Lower lobe of right lung (tissue), 2 donors: ENCODE results near the gene PIK3C3. TPM values are rescaled to one million over a fixed set of nuclear protein-coding genes. Genes with fewer than 3 reads are reported as not detected.

Source experiments
- ATAC-seq, 2 donors: fragments of 200-7000 bp; cut with Tn5 transposase; one replicate each; pipeline ENCODE4 v1.9.1; 2020 to 2022; ENCODE audit warnings: mild to moderate bottlenecking in 2 of 2, moderate library complexity in 2 of 2
- DNase-seq: peaks from one replicate; pipeline ENCODE4 v3.0.0-alpha.2; 2020
- H3K27ac ChIP-seq: fragments of 200-600 bp; one replicate; pipeline ENCODE4 v1.8.0; 2022
- H3K27me3 ChIP-seq: fragments of 200-600 bp; one replicate; pipeline ENCODE4 v1.8.0; 2022; ENCODE audit warnings: low read depth
- H3K36me3 ChIP-seq: fragments of 200-600 bp; one replicate; pipeline ENCODE4 v1.8.0; 2022; ENCODE audit warnings: mild to moderate bottlenecking
- H3K4me1 ChIP-seq: fragments of 200-600 bp; one replicate; pipeline ENCODE4 v1.8.0; 2022
- H3K4me3 ChIP-seq: fragments of 200-600 bp; one replicate; pipeline ENCODE4 v1.8.0; 2022; ENCODE audit warnings: mild to moderate bottlenecking
- H3K9me3 ChIP-seq: fragments of 200-600 bp; one replicate; pipeline ENCODE4 v1.8.0; 2022
- intact Hi-C: fragments of 100-400 bp; cut with DNase I; formaldehyde crosslinking; loops from one replicate; pipeline ENCODE4 v1.11.0; 2022
- total RNA-seq: library from RNA; stranded (reverse); fragmentation: NEBNext Ultra II Directional; extraction: Animal tissue kit (Norgen Biotek cat#: 25700); gene quantifications from one replicate; pipeline ENCODE4 v1.2.1, GENCODE V29; 2021
- TF ChIP-seq, protein P1 (sequence below): fragments of 200-600 bp; IDR thresholded peaks from one replicate; pipeline ENCODE4 v1.8.0; 2022; ENCODE audit warnings: antibody characterized with exemption, mild to moderate bottlenecking
- donor health status: DM: no; HTN: yes; CAD: no; lungs with severe emphysema.

PIK3C3 gene
- total RNA-seq, 1 donor from 2014 or later, result 51.2 TPM

DNA sequence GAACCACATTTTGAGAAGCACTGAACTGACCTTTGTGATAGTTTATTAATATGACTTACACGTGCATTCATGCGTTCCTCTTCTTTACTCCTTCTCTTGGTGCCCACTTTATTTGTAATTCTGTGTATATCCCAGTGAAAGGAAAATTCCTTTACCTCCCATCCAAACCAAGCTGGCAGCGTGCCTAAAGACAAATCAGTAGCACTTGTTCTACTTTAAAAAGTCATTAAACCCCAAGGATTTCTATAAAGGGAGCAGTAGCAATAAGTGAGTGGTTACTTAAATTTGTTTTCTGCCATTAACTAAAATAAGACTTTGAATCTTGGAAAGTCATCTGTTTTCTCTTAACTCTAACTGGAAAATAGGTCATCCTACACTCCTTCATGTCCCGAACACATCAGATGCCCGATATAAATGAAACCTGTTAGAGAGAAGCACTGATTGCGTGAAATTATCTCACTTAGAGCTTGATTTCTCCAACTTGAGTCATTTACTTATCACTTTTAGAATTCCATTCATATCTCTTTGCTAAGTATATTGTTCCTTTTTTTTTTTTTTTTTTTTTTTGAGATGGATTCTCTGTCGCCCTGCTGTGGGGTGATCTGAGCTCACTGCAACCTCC is 10.7 kb downstream of the PIK3C3 start:
- no peaks in the 10 kb centered on the region for H3K27me3 ChIP-seq
- DNase-seq, result no peak
- H3K36me3 ChIP-seq, result peaks cover 51% of the 10 kb centered on the region
- no peak for ATAC-seq
- no peak overlapping the region for H3K4me3 ChIP-seq
- intact Hi-C loops, result no loop called here
- H3K9me3 ChIP-seq, result no peaks in the 10 kb centered on the region
- peaks cover 11% of the 10 kb centered on the region for H3K4me1 ChIP-seq
- H3K27ac ChIP-seq, result no peak overlapping the region
- TF ChIP-seq, protein P1, sequence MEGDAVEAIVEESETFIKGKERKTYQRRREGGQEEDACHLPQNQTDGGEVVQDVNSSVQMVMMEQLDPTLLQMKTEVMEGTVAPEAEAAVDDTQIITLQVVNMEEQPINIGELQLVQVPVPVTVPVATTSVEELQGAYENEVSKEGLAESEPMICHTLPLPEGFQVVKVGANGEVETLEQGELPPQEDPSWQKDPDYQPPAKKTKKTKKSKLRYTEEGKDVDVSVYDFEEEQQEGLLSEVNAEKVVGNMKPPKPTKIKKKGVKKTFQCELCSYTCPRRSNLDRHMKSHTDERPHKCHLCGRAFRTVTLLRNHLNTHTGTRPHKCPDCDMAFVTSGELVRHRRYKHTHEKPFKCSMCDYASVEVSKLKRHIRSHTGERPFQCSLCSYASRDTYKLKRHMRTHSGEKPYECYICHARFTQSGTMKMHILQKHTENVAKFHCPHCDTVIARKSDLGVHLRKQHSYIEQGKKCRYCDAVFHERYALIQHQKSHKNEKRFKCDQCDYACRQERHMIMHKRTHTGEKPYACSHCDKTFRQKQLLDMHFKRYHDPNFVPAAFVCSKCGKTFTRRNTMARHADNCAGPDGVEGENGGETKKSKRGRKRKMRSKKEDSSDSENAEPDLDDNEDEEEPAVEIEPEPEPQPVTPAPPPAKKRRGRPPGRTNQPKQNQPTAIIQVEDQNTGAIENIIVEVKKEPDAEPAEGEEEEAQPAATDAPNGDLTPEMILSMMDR, result no peak

DNA sequence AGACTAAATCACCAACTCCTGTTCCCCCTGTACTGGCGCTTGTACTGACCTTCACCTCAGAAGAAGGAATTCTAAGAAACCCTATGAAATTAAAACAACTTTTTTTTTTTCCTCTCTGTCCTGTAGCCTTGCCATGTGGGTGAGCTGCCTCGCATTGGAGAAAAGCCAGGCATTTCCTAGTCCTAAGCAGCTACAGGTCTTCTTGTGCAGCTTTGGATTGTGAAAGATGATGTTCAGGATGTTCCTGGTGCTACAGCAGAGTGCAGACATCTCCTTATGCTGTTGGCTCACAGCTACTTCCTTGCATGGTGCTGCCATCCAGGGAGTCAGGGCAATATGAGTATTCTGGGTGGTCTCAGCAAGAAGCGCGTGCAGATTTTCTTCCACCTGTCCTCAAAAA is 11.9 kb downstream of the PIK3C3 start:
- intact Hi-C loops, result no loop called here
- Histone ChIP-seq H3K4me3 (no peak overlapping the region), H3K4me1 (peaks cover 11% of the 10 kb centered on the region), H3K27ac (no peak overlapping the region), H3K27me3 (no peaks in the 10 kb centered on the region), H3K36me3 (peaks cover 50% of the 10 kb centered on the region), H3K9me3 (no peaks in the 10 kb centered on the region)
- ATAC-seq, result no peak
- no peak for DNase-seq
- TF ChIP-seq, protein P1, result no peak

DNA sequence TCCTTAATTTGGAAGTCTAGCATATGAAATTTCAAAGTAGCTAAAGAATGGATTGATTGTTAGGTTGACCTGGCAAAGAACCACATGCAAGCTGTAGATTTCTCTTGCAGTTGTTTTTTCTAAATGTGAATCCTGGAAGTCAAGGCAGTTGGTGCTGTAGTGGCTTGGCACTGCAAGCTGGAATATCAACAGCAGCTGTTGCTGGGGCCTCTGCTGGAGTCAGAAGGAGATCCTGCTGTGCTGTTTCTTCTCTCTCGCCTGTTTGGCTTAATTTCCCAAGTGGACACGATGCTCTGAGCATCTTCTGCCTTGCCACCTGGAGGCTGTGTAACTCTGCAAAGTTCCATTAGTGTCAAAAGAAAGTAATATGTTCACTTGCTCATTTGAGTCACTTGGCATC is 12.6 kb downstream of the PIK3C3 start:
- peaks cover 11% of the 10 kb centered on the region for H3K4me1 ChIP-seq
- DNase-seq, result no peak
- H3K9me3 ChIP-seq, result no peaks in the 10 kb centered on the region
- TF ChIP-seq, protein P1, result no peak
- no peak overlapping the region for H3K27ac ChIP-seq
- H3K4me3 ChIP-seq, result no peak overlapping the region
- no peaks in the 10 kb centered on the region for H3K27me3 ChIP-seq
- no peak for ATAC-seq
- intact Hi-C loops, result no loop called here
- peaks cover 46% of the 10 kb centered on the region for H3K36me3 ChIP-seq

DNA sequence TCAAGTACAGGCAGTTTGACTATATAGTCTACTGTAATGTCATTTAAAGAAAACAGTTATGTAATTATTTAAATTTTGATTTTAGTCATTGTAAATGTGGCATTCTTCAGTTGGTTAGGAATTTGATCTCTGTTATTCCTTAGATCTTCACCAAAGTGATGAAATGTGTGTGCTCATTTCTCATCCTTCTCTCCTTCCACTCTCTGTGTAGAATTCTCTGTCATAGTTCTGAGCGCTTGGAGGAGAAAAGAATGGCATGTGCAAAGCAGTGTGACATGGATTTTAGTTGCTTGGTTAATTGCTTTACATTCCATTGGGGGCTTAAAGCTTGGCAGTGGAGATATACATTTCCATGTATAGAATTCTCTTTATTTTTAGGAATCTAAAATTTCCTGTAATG is 14.8 kb downstream of the PIK3C3 start:
- no peak for ATAC-seq
- Histone ChIP-seq H3K4me3 (no peak overlapping the region), H3K27ac (no peak overlapping the region), H3K9me3 (no peaks in the 10 kb centered on the region), H3K4me1 (peaks cover 15% of the 10 kb centered on the region), H3K36me3 (peaks cover 36% of the 10 kb centered on the region), H3K27me3 (no peaks in the 10 kb centered on the region)
- TF ChIP-seq, protein P1, result no peak
- DNase-seq, result no peak
- intact Hi-C loops, result no loop called here

DNA sequence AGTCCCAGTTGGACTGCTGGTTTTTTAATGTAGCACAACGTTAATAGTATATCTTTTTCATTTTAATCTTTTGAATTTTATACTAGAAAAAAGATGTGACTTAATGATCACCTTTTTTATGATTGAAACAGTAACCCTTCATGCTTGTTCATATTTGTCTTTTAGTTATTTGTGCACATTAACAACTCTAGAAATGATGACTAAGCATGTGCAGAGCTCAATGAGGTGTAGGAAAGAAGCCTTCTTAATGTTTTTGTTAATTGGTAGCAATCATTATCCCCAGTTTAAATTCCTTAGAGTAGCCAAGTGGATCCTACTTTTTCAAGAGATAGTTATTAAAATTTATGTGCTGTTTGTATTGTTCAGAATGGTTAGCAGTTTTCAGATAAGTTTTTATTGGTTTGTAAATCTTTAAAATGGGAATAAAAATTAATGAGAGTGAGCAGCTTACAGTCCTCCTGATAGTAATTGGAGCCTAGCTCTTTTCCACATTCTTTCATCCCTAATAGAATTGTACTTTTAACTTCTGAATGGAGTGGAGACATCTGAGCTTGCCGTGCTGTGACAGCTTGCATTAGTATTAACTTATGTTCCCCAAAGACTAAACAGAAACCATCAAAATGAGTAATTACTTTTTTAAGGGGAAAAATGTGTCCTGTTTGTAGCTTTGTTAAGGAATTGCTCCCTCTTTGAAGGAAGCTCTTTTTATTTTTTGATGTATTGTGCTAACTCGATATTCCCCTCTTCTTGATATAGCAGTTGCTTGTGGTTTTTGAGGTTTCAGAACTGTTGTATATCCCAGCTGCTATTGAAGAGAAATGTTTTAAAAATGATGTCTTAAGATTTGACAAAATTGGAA is 17.3 kb downstream of the PIK3C3 start:
- Histone ChIP-seq H3K4me3 (no peak overlapping the region), H3K4me1 (peaks cover 5% of the 10 kb centered on the region), H3K27me3 (no peaks in the 10 kb centered on the region), H3K9me3 (no peaks in the 10 kb centered on the region), H3K27ac (no peak overlapping the region), H3K36me3 (peaks cover 29% of the 10 kb centered on the region)
- TF ChIP-seq, protein P1, result no peak
- intact Hi-C loops, result no loop called here
- DNase-seq (no peak), ATAC-seq (no peak)
